GM21737 (cell line): ENCODE results near the gene LUC7L.
"Not testable (repeated sequence)": the region's sequence is repeated elsewhere in the genome, so short reads cannot be mapped to it uniquely, and the experiment has no call there.

Experiments
- ATAC-seq: cut with Tn5 transposase; IDR thresholded peaks from one replicate; pipeline ENCODE4 v1.9.1; 2021; ENCODE audit warnings: mild to moderate bottlenecking, moderate library complexity; ENCODE audit not compliant: unreplicated experiment

LUC7L gene

GRCh38 chr16:228852-229730, at the start of gene LUC7L:
Gene LUC7L (minus strand): TSS chr16:229449. CDS start chr16:229339, 110 bp downstream.
- peak; percentile 78 for ATAC-seq

- ATAC-seq, result no peak
Measured at GRCh38 chr16:278863-279366, 49.7 kb upstream of the LUC7L start.

- no peak for ATAC-seq
Measured at GRCh38 chr16:276426-277077, 47.3 kb upstream of the LUC7L start.

- ATAC-seq, result no peak
Measured at GRCh38 chr16:275786-276232, 46.6 kb upstream of the LUC7L start, which contains the start of gene RGS11. Gene RGS11 (minus strand): TSS chr16:275944. CDS start chr16:275911, 33 bp downstream.

- ATAC-seq, result no peak
Measured at GRCh38 chr16:275041-275641, 45.9 kb upstream of the LUC7L start.

GRCh38 chr16:273547-274421, 44.5 kb upstream of the LUC7L start:
- no peak for ATAC-seq

GRCh38 chr16:272633-273546, 43.6 kb upstream of the LUC7L start:
- ATAC-seq, result no peak

- ATAC-seq, result no peak
Measured at GRCh38 chr16:270381-271255, 41.4 kb upstream of the LUC7L start.

- ATAC-seq, result no peak
Measured at GRCh38 chr16:269061-269796, 40.0 kb upstream of the LUC7L start.

- ATAC-seq, result no peak
Measured at GRCh38 chr16:268141-269053, 39.1 kb upstream of the LUC7L start.

GRCh38 chr16:267562-267961, 38.3 kb upstream of the LUC7L start:
- not testable (repeated sequence) for ATAC-seq

- no peak for ATAC-seq
Measured at GRCh38 chr16:266258-267164, 37.3 kb upstream of the LUC7L start.

GRCh38 chr16:265711-266110, 36.5 kb upstream of the LUC7L start:
- no peak for ATAC-seq

GRCh38 chr16:265002-265529, 35.8 kb upstream of the LUC7L start:
- ATAC-seq, result no peak

- ATAC-seq, result no peak
Measured at GRCh38 chr16:264440-264951, 35.2 kb upstream of the LUC7L start.
